Neural progenitor cell (in vitro differentiated cells): ENCODE results near the gene GALR1.

ENCODE experiments used
- CTCF ChIP-seq: fragments of 200-600 bp; sonication (generic); IDR thresholded peaks from 2 replicates; pipeline ENCODE4 v1.5.1; 2017; ENCODE audit warnings: antibody characterized with exemption, mild to moderate bottlenecking
- EZH2 ChIP-seq: fragments of 200-600 bp; sonication (generic); IDR thresholded peaks from 2 replicates; pipeline ENCODE4 v1.6.1; 2017; ENCODE audit warnings: antibody characterized with exemption, mild to moderate bottlenecking, moderate library complexity
- EZH2phosphoT487 ChIP-seq: fragments of 200-600 bp; sonication (generic); IDR thresholded peaks from 2 replicates; pipeline ENCODE4 v1.6.1; 2017; ENCODE audit warnings: antibody characterized with exemption

GRCh38 chr18:77208964-77209363 lies 40.7 kb upstream of the GALR1 start:
- TF ChIP-seq CTCF: no peak
- no peak for TF ChIP-seq EZH2
- TF ChIP-seq EZH2phosphoT487: no peak
